ENCODE results near the gene IGF2BP1.
A peak's percentile ranks its signal among the peaks of the same experiment; 100 is the strongest.

Gene IGF2BP1

DNA sequence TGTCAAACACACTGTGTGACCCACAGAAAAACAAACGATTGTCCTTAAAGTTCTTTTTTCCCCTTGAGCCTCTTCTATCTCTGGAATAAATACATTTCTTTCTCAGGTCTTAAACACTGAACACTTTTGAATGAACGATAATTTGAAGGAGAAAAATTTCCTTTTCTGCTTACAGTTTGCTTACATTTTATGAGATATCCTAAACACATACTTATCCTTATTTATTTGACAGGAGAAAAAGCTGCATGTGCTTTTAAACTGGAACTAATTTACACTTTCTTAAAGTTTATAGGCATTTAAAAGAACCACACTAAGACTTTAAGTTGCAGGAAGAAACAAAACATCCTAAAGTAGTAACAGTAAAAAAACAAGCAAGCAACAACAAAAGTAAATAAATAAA, 4.7 kb upstream of the IGF2BP1 start:
- DNase-seq (ENCODE audit: low spot score): no peak
- TF ChIP-seq, protein P1, sequence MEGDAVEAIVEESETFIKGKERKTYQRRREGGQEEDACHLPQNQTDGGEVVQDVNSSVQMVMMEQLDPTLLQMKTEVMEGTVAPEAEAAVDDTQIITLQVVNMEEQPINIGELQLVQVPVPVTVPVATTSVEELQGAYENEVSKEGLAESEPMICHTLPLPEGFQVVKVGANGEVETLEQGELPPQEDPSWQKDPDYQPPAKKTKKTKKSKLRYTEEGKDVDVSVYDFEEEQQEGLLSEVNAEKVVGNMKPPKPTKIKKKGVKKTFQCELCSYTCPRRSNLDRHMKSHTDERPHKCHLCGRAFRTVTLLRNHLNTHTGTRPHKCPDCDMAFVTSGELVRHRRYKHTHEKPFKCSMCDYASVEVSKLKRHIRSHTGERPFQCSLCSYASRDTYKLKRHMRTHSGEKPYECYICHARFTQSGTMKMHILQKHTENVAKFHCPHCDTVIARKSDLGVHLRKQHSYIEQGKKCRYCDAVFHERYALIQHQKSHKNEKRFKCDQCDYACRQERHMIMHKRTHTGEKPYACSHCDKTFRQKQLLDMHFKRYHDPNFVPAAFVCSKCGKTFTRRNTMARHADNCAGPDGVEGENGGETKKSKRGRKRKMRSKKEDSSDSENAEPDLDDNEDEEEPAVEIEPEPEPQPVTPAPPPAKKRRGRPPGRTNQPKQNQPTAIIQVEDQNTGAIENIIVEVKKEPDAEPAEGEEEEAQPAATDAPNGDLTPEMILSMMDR (IDR thresholded peaks at IDR 0.05; ENCODE audit: extremely low read depth, missing control alignments): no peak

DNA sequence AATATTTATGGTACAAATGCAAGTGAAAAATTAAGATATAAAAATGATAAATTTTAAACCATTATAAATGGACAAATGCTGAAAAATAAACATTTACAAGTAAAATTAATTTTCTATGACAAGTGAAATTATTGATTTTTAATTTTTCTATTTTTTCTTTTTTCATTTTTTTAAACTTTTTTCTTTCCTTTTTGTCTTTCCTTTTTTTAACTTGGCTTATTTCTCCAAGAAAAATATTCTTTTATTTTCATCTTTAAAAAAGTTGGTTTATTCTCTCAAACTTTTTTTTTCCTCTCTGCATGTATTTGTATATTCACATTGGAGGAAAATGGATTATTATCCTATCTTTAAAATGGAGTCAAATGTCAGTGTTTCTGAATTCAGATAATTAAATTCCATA, 3.9 kb upstream of the IGF2BP1 start:
- no peak for DNase-seq (ENCODE audit: low spot score)
- TF ChIP-seq, protein P1 (IDR thresholded peaks at IDR 0.05; ENCODE audit: extremely low read depth, missing control alignments): no peak

DNA sequence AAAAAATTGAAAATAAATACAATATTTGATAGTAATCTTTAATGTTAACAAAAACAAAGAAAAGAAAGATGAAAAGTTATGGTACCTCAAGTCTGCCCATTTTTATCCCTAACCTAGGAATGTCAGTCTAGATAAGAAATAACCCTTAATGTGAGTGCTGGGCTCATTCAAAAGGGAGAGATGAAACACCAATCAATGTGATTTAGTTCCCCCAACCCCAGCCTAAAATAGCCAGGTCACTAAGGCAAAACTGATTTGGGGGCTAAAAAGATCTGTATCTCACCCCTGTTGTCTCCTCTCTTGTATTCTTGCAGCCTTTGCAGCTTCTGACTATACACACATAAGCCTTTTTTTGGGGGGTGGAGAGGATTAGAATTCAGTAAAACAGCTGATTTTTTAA, 3.2 kb upstream of the IGF2BP1 start:
- DNase-seq (ENCODE audit: low spot score): no peak
- TF ChIP-seq, protein P1 (IDR thresholded peaks at IDR 0.05; ENCODE audit: extremely low read depth, missing control alignments): no peak

DNA sequence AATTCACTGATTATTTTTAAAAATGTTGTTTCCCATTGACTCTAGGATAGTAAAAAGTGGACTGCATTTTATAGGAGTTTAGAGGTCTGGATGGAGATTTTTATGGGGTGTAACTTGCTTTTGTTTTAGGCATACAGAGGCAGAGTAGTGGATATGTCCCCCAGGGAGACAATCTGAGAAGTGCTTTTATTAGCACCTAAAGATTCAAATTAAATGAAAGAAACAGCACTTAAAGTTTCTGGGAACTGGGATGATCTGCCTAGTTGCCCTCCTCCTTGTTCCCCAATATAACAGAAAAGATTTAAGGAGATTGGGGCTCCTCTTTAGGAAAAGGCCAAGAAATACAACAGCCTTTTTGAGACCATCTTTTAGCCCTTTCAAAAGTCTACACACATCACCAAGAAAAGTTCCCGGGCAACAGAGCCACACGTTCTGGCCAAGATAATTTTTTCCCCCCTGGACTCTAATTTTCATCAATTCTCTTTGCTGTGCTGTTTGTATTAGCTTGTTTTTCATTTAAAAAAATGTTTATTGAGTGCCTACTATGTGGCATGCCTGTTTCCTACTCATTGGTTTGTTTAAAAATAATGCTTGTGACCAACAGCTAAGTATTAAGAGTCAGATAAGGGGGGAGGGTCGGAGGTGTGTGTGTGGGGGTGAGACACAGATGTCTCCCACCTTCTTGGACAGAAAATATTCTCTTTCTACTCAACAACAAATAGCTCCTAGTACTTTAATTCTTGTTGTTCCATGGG, 2.5 kb upstream of the IGF2BP1 start:
- TF ChIP-seq, protein P1 (IDR thresholded peaks at IDR 0.05; ENCODE audit: extremely low read depth, missing control alignments): no peak

DNA sequence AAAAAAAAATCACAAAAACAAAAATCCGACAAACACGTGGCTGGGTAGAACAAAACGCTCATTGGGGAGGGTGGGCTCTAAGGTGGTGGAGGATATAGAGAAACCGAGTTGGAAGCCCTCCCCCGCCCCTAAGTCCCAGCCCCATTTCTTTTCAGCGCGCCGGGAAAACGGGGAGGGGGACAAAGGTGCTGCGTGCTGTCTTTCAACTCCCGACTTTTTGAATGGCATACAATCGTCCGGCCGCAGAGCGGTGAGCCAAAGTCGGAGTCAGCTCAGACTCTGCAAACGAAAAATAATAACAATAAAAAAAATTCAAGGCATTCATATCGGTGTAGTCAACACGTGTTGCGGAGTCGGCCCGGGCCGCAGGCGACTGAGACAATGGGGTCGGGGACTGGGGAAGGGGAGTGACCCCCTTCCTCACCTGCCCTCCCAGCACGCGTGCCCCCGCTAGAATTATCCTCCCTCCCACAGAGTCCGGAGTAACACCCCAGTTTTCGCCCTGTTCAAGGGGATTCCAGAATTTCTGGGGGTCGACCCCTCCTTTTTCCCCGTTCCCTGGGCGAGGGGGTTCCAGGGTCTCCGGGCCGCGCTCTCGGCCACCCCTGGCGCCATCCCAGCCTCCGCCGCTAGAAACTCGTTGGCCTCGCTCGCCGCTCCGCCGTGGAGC, 1.7 kb upstream of the IGF2BP1 start:
- no peak for DNase-seq (ENCODE audit: low spot score)
- TF ChIP-seq, protein P1 (IDR thresholded peaks at IDR 0.05; ENCODE audit: extremely low read depth, missing control alignments): no peak

More for the DNA sequence above, 2.5 kb upstream of the IGF2BP1 start:
- DNase-seq (ENCODE audit: low spot score): no peak

DNA sequence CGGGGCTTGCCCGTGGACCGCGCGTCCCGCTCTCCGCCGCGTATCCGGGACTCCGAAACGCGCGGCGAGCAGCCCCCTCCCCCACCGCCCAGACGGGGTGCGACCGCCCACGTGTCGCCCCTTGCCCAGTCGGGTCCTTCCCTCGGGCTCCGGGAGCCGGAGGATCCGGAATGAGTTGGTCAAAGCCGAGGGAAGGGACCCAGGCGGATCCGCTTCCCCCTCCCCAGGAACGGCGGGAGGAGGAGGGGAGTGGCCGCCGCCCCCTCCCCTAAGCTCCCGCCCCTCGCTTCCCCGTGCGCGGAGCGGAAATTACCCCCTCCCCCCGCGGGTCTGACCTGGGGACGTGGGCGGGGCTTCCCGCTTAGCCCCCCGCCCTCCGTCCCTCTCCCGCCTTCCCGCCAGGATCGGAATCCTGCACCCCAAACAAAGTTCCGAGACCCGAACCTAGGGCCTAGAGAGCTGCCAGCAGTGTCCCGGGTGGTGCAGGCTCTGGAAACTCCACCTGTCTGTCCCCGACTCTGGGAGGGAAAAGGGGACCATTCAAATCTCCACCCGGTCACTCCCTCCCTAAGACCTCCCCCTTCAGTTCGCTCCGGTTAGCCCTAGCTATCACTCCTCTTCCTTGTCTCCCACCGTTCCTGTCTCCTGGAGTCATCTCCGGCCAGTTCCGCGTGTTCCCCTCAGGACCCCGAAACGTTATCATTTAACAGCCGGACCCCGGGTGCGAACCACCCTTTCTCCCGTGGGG, 1.0 kb upstream of the IGF2BP1 start:
- DNase-seq (ENCODE audit: low spot score): peak; percentile 64
- TF ChIP-seq, protein P1 (IDR thresholded peaks at IDR 0.05; ENCODE audit: extremely low read depth, missing control alignments): no peak

DNA sequence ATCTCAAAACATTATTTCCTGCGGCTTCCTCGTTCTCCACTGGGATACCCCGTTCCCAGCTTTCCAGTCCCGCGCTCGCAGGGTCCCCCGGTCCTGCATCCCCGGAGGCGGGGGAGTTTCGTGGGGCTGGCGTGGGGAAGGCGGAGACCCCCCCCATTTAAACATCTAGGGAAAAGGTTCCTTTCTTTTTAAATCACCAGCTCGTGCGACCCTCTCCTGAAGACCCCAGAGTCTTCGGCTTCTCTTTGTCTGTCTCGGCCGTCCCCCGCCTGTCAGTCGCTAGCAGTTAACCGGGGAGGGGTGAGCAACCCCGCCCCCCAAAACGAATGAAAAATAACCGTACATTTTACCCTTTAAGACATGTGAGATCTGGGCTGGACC, 473 bp upstream of the IGF2BP1 start:
- no peak for DNase-seq (ENCODE audit: low spot score)
- TF ChIP-seq, protein P1 (IDR thresholded peaks at IDR 0.05; ENCODE audit: extremely low read depth, missing control alignments): no peak

All from GM20000 (cell line).